Endometrium (tissue), 2 donors: ENCODE measurements around the gene MPG.

Experiments used
- FAIRE-seq: peaks from 2 replicates; lab custom pipeline; 2012; peaks lifted over from hg19 to GRCh38; lab: Jason Lieb, UNC
- donor health status: control.
- donor health status: control.

Gene MPG

GRCh38 chr16:66309-67182 lies 11.5 kb upstream of the MPG start:
- no peak for FAIRE-seq

DNA sequence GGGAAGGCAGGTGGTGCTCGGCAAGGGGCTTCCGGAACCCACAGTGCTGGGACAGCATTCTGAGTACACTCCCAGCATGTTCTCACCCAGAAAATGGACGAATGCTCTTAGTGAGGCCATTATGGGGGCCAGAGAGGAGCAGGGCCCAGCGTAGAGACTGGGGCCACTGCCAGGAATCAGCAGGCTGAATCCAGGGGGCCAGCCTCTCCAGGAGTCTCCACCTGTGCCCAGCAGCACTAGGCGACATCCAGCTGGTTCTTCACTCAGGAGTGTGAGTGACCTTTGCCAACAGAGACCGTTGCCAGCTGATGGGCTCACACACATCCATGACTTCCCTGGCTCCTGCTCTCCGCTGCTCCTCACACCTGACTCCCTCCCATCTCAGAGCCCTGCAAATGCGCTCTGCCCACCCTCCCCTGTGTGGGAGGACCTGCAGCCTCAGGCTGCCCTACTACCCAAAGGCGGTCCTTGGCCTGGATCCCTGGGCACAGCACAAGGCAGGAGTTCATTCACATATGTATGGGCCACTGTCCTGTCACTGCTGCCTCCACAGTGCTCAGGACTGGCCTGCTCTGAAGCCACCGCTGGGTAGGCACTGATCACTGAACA lies 10.7 kb upstream of the MPG start:
- no peak for FAIRE-seq

- no peak for FAIRE-seq
Measured at GRCh38 chr16:67884-68789, 9.9 kb upstream of the MPG start.

GRCh38 chr16:69181-69580 lies 8.8 kb upstream of the MPG start:
- no peak for FAIRE-seq

DNA sequence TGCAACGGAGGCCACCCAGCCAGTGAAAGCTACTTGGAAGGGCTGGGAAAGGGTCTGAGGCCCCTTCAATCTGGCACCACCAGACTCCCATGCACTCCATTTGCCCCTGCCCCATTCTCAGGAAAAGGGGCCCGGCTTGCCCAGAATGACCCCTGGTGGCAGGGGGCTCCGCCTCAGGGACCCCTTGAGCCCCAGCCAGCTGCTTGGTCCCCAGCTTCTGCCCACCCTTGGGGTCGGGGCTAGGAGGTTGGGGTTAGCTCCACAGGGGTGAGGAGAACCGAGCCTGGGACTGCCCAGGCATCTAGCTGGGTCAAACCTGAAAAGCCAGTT lies 6.8 kb upstream of the MPG start:
- no peak for FAIRE-seq

DNA sequence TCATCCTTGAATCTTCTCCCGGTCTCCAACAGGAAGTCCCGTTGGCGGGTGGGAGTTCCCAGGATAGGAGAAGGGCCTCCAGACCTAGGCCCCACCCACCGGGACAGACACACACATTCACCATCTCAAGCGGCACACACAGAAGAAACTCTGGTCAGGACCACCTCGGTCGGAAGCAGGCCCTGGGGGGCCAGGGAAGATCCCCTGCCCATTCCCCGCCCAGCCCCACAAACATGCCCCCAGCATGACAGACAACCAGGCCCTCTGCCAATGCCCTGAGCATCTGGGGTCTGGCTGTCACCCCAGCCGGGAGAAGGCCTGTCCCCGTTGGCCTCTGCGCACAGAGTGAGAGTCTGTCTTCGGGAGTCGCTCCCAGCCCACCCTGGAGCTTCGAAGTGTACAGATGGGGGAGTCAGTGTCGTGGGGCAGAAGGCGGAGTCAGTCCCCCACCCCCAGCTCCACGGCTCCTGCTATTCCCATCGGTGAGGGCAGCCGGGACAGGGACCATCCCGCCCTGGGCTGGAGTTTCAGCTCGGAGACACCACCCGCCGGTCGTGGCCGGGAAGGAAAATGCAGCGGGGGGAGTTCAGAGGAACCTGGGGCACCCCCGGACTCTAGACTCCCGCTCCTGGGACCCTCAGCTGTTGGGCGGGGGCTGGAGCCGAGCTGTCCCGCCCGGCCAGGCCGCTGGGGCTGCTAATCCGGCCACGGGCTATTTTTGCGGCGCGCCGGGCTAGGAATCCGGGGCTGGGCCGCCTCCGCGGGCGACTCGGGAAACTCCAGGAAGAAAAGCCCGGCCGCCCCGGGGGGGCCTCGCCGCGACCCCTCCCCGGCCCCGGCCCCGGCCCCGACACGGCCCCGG lies 6.3 kb upstream of the MPG start:
- no peak for FAIRE-seq

DNA sequence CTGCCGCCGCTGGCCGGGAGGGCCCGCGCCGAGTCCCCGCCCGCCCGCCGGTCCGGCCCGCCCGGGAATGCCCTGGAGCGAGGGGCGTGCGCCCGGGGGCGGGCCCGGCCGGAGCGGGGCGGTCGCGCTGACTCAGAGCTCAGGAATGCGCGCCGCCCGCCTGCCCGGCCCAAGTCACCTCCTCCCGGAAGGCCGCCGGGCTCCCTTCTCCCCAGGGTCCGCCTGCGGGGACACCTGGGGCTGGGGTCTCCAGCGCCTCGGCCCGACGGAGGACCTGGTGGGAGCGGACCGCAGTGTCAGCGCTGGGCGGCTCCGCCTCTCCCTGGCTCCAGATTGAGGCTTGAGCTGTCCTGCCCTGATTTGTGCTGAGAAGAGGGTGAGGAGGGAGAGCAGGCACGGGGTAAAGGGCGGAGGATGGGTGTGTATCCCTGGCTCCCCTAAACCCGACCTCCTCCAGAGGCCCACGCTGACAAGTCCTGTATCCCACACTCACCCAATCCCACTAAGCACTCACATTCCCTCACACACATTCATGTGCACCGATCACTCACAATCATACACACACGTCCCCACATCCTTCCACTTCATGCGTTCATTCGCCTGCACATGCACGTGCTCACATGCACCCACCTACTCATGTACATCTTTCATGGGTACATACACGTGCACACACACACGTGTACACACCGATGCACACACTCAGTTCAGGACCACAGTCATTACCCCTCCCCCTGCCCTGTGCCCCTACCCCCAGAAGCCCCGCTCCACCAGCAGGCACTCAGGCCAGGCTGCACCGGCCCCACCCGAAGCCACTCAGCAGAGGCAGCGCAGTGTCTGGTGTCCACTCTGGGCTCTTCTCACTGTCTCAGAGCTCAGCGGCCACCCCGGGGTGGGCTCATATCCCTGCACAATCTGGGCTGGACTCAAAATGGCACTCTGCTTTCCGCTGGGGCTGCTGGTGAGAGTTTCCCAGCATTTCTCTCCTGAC lies 5.2 kb upstream of the MPG start, which contains the start of gene RHBDF1:
RHBDF1 (minus strand) TSS at position 71 of the 988 bp plus-strand sequence. CDS start 7,616 bp downstream, outside the sequence.
- no peak for FAIRE-seq

DNA sequence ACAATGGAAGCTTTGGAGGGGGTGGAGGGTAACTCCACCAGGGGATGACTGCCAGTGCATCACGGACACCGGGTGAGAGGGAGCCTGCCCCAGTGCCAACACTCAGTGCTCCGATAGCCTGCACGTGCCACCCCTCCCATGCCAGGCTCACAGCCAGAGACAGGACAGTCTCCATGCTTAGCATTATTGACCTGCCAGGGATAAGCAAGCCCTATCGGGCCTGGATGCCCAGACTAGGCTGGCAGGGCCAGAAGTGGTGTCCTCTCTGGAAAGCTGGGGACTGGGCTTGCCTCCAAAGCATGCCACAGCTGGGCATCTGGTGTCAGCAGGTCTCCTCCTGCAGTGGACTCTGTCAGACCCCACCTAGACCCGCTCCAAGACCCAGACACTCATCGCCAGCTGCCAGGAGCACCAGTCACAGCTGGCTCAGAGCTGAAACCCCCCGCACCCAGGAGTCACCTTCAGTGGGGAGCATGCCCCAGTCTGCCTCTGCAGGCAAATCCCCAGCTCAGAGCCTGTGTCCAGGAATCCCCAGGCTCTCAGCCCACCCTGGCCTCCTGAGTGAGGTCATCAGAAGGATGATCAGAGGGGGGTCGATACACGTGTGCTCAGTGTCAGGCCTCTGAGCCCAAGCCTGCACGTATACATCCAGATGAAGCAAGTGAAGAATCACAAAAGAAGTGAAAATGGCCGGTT lies 3.8 kb upstream of the MPG start:
- FAIRE-seq: no peak

DNA sequence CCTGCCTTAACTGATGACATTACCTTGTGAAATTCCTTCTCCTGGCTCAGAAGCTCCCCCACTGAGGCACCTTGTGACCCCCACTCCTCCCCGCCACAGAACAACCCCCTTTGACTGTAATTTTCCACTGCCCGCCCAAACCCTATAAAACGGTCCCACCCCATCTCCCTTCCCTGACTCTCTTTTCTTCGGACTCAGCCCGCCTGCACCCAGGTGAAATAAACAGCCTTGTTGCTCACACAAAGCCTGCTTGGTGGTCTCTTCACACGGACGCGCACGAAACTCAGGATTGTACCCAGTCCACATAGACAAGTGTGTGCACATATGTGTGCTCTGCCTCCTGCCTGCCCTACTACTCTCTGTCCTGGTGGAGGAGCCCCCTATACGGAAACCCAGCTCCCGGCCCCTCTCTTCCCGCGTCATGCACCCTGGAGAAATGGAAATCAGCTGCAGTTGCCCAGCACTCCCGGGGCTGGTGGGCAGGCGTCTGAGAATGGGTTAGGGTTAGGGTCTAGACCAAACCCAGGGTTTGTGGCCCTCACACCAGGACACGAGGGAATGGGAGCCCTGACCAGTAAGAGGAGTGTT lies 3.2 kb upstream of the MPG start:
- no peak for FAIRE-seq

DNA sequence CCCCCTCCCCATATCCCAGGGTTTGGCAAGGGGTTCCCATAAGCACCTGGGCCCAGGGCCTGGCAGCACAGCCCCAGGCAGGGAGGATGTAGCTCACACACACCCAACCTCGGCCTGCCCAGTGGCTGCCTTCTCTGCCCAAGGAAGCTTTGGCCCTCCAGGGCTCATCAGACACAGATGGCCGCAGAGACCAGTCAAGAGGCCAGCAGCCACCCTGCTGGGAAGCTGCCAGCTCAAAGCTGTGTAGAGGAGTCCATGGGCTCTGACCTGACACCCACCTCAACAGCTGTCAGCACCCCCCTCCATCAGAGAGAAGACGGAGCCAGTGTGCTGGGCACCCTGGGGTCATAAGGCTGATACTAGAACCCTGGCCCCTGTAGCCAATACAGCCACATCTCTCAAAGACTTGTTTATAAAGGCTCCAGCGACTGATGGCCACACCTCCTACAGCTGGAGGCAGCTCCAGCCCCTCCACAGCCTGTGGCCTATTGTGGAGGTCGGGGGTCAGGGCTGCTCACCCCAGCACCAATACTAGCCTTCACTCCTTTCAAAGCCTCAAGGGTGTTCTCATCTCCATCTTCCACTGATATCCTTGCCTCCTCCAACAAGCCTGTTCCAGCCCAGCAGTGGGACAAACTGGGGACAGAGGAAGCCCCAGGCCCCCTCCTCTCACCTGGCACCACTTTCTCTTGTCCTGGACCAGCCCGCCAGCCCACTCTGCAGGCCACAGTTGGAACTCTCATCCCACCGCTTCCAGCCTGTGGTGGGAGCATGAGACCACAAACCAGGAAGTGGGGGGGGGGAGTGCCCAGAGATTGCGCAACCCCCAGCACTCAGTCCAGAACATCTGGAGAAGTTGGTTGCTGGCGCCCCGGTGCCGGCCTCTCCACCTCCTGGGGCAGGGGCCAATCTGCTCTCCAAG lies 2.2 kb upstream of the MPG start:
- no peak for FAIRE-seq

DNA sequence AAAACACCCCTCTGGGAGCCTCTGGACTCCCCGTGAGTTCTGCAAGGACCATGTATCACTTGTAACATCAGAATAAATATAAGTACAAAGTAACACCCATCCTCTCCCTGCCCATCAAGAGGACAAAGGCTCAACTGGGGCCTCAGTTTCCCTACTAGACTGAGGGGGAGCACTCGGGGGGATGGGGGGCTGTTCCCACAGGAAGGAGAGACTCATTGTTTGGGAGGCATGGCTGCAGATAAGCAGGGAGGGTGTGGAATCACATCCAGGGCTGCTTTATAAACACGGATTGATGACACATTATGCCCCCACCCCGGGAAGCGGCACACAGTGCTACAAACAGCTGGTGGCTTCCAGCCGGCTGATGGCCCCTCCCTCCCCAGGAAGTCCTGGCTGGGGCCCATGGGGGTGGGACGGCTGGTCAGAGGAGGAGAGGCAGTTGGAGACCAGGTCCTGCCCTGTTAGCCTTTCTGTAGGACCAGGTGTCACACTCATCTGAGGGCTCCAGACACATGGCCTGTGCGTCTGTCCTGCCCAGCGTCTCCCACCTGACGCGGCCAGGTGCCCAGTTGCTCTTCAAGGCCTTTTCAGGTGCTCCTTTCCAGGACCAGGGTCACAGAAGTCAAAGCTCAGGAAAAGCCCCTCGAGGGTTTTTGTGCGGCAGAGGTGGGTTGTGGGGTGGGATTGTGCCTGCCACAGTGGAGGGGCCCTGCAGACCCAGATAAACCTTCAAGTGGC lies 1.3 kb upstream of the MPG start:
- no peak for FAIRE-seq

GRCh38 chr16:77273-77806 lies 685 bp upstream of the MPG start:
- FAIRE-seq: no peak

DNA sequence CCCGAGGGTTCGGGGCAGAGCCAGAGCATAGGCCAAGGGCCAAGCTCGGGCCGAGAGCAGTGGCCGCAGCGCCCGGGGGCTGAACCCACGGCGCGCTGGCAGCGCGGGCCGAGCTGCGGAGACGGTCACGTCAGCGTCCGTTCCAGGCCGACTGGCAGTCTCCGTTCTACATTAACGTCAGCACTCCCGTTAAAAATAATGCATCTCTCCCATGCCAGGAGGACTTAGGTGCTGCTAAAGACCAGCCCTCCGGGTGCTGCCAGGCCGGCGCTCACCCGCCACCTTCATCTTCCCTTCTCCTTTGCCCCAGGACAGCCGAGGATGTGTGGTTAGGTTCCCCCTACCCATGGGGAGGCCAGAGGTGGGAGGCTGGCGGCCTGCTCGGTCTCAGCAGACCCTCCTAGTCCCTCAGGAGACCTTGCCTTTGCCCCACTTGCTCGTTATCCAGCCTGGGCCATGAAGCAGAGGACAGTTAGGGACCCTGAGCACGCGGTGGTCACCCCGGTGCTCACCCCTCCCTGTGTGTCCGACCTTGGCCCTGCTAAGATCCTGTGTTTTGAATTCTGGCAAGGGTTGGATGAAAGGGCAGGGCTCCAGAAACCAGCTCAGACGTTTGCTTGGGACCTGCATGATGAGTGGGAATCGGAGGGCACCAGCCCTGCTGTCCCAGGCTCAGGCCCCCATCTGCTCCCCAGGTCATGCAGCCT lies 572 bp downstream of the MPG start:
- no peak for FAIRE-seq

DNA sequence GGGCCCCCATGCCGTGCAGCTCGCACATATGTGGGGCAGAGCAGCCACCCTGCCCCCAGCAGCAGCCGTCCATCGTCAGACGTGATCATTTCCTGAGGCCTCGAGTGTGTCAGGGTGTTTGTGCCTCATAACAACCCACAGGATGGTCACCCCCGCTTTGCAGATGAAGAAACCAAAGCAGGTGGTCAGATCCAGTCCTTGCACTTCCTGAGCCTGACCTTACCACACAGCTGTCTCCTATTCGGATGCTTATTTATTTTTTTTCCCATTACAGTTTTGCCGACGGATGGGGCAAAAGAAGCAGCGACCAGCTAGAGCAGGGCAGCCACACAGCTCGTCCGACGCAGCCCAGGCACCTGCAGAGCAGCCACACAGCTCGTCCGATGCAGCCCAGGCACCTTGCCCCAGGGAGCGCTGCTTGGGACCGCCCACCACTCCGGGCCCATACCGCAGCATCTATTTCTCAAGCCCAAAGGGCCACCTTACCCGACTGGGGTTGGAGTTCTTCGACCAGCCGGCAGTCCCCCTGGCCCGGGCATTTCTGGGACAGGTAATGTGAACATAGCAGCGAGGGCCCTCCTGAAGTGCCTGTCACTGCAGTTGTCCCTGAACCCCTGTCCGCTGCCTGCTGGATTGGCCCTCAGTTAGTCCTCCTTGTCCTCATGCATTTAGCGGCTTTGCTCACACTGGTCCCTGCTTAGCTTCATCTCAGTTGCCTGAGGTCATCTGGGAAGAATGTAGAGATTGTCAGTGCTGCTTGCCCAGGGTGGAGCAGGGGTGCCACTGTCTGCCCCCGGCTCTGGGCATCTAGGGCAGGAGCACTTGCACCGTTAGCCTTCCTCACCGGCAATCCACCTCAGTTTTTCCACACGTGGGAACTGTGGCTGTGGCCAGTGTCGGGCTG lies 1.4 kb downstream of the MPG start:
- FAIRE-seq: no peak

DNA sequence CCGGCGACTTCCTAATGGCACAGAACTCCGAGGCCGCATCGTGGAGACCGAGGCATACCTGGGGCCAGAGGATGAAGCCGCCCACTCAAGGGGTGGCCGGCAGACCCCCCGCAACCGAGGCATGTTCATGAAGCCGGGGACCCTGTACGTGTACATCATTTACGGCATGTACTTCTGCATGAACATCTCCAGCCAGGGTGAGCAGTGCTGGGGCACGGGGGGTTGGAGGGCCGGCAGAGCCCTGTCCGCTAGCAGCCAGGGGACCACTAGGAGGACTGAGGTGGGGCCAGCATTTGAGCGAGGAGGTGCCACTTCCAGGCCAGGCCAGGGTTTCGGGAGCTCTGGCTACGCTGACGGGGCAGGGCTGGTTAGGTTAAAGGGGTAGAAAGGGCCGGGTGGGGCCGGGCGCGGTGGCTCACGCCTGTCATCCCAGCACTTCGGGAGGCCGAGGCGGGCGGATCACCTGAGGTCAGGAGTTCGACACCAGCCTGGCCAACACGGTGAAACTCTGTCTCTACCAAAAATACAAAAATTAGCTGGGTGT lies 5.1 kb downstream of the MPG start:
- no peak for FAIRE-seq
